22Rv1 (cell line): ENCODE data around the gene G6PC2.

Experiments used
- ZFX ChIP-seq: fragments of 450-650 bp; IDR thresholded peaks from 2 replicates; pipeline ENCODE4 v1.6.1; 2017; ENCODE audit warnings: antibody characterized with exemption, borderline replicate concordance
- TF ChIP-seq, protein P1 (sequence below): fragments of 450-650 bp; IDR thresholded peaks from 2 replicates; pipeline ENCODE4 v1.5.1; 2017; ENCODE audit warnings: mild to moderate bottlenecking

GRCh38 chr2:168903888-168904287 is 2.8 kb downstream of the G6PC2 start:
- TF ChIP-seq, protein P1, sequence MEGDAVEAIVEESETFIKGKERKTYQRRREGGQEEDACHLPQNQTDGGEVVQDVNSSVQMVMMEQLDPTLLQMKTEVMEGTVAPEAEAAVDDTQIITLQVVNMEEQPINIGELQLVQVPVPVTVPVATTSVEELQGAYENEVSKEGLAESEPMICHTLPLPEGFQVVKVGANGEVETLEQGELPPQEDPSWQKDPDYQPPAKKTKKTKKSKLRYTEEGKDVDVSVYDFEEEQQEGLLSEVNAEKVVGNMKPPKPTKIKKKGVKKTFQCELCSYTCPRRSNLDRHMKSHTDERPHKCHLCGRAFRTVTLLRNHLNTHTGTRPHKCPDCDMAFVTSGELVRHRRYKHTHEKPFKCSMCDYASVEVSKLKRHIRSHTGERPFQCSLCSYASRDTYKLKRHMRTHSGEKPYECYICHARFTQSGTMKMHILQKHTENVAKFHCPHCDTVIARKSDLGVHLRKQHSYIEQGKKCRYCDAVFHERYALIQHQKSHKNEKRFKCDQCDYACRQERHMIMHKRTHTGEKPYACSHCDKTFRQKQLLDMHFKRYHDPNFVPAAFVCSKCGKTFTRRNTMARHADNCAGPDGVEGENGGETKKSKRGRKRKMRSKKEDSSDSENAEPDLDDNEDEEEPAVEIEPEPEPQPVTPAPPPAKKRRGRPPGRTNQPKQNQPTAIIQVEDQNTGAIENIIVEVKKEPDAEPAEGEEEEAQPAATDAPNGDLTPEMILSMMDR: no peak
- TF ChIP-seq ZFX: no peak
